KBM-7 (cell line): ENCODE results near the gene DENND1C.
A peak's percentile ranks its signal among the peaks of the same experiment; 100 is the strongest.
"Not testable (repeated sequence)": the region's sequence is repeated elsewhere in the genome, so short reads cannot be mapped to it uniquely, and the experiment has no call there.

Experiments used
- DNase-seq: peaks from one replicate; pipeline ENCODE4 v3.0.0-alpha.2; 2015
- in situ Hi-C: fragments of 300-500 bp; cut with MboI; formaldehyde crosslinking; loops from 2 replicates; pipeline ENCODE4 v1.14.3; 2020; ENCODE audit warnings: low sequenced_read_pairs, low pct_unique_long_range_greater_than_20kb, mixed read lengths

Gene DENND1C

GRCh38 chr19:6509118-6509971 lies 27.8 kb upstream of the DENND1C start:
- DNase-seq = no peak
- in situ Hi-C loops = no loop called here

- DNase-seq, in situ Hi-C loops: not testable (repeated sequence)
Observed at GRCh38 chr19:6508028-6508771, 26.6 kb upstream of the DENND1C start.

- in situ Hi-C loops = no loop called here
- DNase-seq = no peak
Observed at GRCh38 chr19:6503407-6504201, 22.0 kb upstream of the DENND1C start.

GRCh38 chr19:6501740-6502648 lies 20.4 kb upstream of the DENND1C start, which contains the start of gene TUBB4A:
TSS of gene TUBB4A (minus strand) at chr19:6502309. CDS start at chr19:6502212, 97 bp downstream.
- in situ Hi-C loops = no loop called here
- DNase-seq = peak; percentile 57

GRCh38 chr19:6500837-6501739 lies 19.5 kb upstream of the DENND1C start:
- in situ Hi-C loops = no loop called here
- no peak for DNase-seq

- in situ Hi-C loops = no loop called here
- DNase-seq = no peak
Observed at GRCh38 chr19:6499052-6499790, 17.6 kb upstream of the DENND1C start.

GRCh38 chr19:6498294-6499036 lies 16.9 kb upstream of the DENND1C start:
- DNase-seq = peak; percentile 51
- in situ Hi-C loops = no loop called here

- in situ Hi-C loops = no loop called here
- DNase-seq = no peak
Observed at GRCh38 chr19:6495947-6496346, 14.4 kb upstream of the DENND1C start.

- in situ Hi-C loops = no loop called here
Observed at GRCh38 chr19:6494438-6495036, 12.9 kb upstream of the DENND1C start.

GRCh38 chr19:6491802-6492592 lies 10.4 kb upstream of the DENND1C start:
- in situ Hi-C loops = no loop called here

More at GRCh38 chr19:6494438-6495036, 12.9 kb upstream of the DENND1C start:
- no peak for DNase-seq

GRCh38 chr19:6490134-6490533 lies 8.5 kb upstream of the DENND1C start:
- in situ Hi-C loops = no loop called here

More at GRCh38 chr19:6491802-6492592, 10.4 kb upstream of the DENND1C start:
- DNase-seq = no peak

GRCh38 chr19:6489278-6490061 lies 7.9 kb upstream of the DENND1C start:
- in situ Hi-C loops = no loop called here
- DNase-seq = no peak

More at GRCh38 chr19:6490134-6490533, 8.5 kb upstream of the DENND1C start:
- DNase-seq = no peak

- no peak for DNase-seq
- in situ Hi-C loops = no loop called here
Observed at GRCh38 chr19:6484831-6485230, 3.2 kb upstream of the DENND1C start.

GRCh38 chr19:6484230-6484629 lies 2.6 kb upstream of the DENND1C start:
- DNase-seq = no peak
- in situ Hi-C loops = no loop called here
